MCF 10A (cell line): ENCODE measurements around the gene PNMA6A. TPM values are rescaled to one million over a fixed set of nuclear protein-coding genes. Genes with fewer than 3 reads are reported as not detected.
A peak's percentile ranks its signal among the peaks of the same experiment; 100 is the strongest.
"Not testable (repeated sequence)": the region's sequence is repeated elsewhere in the genome, so short reads cannot be mapped to it uniquely, and the experiment has no call there.

ENCODE experiments used
- BruUV-seq: library from RNA; stranded (reverse); fragments of 400-500 nt; replicated peaks from 2 replicates; lab custom pipeline; 2021; lab: Mats Ljungman, UMichigan
- CTCF ChIA-PET: fragments of 300-600 bp; sonication (Branson Sonifier 250); formaldehyde crosslinking; extraction: SDS; loops from one replicate; lab custom pipeline; 2021; ENCODE audit warnings: antibody characterized with exemption, inconsistent platforms; lab: Yijun Ruan, JAX
- POLR2A ChIA-PET: fragments of 300-600, 350-650 bp; sonication (Branson Sonifier 250); formaldehyde crosslinking; extraction: SDS; loops from one replicate; lab custom pipeline; 2020; ENCODE audit warnings: antibody characterized with exemption, inconsistent platforms; lab: Yijun Ruan, JAX
- DNase-seq: peaks from one replicate; pipeline ENCODE4 v3.0.0-alpha.2; 2018; ENCODE audit not compliant: unreplicated experiment
- H3K27ac Mint-ChIP-seq: one replicate; pipeline ENCODE4 v1.8.0; 2022; ENCODE audit warnings: mild to moderate bottlenecking, low read depth, mixed read lengths; ENCODE audit not compliant: unreplicated experiment
- H3K27me3 Mint-ChIP-seq: one replicate; pipeline ENCODE4 v1.8.0; 2022; ENCODE audit warnings: mixed read lengths; ENCODE audit not compliant: insufficient read depth, unreplicated experiment
- H3K36me3 Mint-ChIP-seq: one replicate; pipeline ENCODE4 v1.8.0; 2022; ENCODE audit warnings: mild to moderate bottlenecking, moderate library complexity, mixed read lengths; ENCODE audit not compliant: insufficient read depth, unreplicated experiment
- H3K4me1 Mint-ChIP-seq: one replicate; pipeline ENCODE4 v1.8.0; 2022; ENCODE audit warnings: mixed read lengths; ENCODE audit not compliant: insufficient read depth, unreplicated experiment
- H3K4me3 Mint-ChIP-seq: one replicate; pipeline ENCODE4 v1.8.0; 2022; ENCODE audit warnings: mild to moderate bottlenecking, moderate library complexity, mixed read lengths; ENCODE audit not compliant: unreplicated experiment
- H3K9me3 Mint-ChIP-seq: one replicate; pipeline ENCODE4 v1.8.0; 2022; ENCODE audit warnings: mixed read lengths; ENCODE audit not compliant: unreplicated experiment
- intact Hi-C: fragments of 100-400 bp; cut with micrococcal nuclease; formaldehyde crosslinking; loops from 2 replicates; pipeline ENCODE4 v1.14.1; 2022
- total RNA-seq: library from RNA; stranded (reverse); gene quantifications from 2 replicates; pipeline ENCODE4 v1.2.3, GENCODE V29; 2022
- TF ChIP-seq, protein P1 (sequence below): fragments of 200-600 bp; IDR thresholded peaks from one replicate; pipeline ENCODE4 v1.8.0; 2022; ENCODE audit warnings: antibody characterized with exemption, mild to moderate bottlenecking; ENCODE audit not compliant: unreplicated experiment

PNMA6A gene
- total RNA-seq, 1 experiment from 2014 or later, result not detected

DNA sequence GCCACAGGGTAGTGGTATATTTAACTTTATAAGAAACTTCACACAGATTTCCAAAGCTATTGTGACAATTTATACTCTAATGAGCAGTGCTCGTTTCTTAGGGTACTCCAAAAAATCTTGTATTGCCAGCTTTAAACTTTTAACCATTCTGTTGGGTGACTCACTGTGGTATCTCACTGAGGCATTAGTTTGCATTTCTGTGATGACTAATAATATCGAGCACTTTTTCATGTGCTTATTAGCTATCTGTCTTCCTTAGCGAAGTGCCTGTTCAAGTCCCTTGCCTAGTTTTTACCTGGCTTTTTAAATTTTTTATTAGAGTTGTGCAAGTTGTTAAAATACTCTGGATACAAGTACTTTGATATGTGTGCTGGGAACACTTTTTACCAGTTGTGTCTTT, 10.5 kb upstream of the PNMA6A start:
- intact Hi-C loops, result no loop called here
- TF ChIP-seq, protein P1, sequence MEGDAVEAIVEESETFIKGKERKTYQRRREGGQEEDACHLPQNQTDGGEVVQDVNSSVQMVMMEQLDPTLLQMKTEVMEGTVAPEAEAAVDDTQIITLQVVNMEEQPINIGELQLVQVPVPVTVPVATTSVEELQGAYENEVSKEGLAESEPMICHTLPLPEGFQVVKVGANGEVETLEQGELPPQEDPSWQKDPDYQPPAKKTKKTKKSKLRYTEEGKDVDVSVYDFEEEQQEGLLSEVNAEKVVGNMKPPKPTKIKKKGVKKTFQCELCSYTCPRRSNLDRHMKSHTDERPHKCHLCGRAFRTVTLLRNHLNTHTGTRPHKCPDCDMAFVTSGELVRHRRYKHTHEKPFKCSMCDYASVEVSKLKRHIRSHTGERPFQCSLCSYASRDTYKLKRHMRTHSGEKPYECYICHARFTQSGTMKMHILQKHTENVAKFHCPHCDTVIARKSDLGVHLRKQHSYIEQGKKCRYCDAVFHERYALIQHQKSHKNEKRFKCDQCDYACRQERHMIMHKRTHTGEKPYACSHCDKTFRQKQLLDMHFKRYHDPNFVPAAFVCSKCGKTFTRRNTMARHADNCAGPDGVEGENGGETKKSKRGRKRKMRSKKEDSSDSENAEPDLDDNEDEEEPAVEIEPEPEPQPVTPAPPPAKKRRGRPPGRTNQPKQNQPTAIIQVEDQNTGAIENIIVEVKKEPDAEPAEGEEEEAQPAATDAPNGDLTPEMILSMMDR, result no peak
- H3K36me3 Mint-ChIP-seq, result no peaks in the 10 kb centered on the region
- DNase-seq, result peak; percentile 11
- H3K27me3 Mint-ChIP-seq, result no peaks in the 10 kb centered on the region
- no peaks in the 10 kb centered on the region for H3K4me1 Mint-ChIP-seq
- H3K27ac Mint-ChIP-seq, result no peak overlapping the region
- H3K9me3 Mint-ChIP-seq, result no peaks in the 10 kb centered on the region
- ChIA-PET CTCF (interaction anchor here (0.7 kb wide), 2 partner anchors 409 to 1557 kb away, joined by 3 read pairs; partner anchors contain the start of gene HAUS7), POLR2A (no interaction called here)
- no peak overlapping the region for H3K4me3 Mint-ChIP-seq
- BruUV-seq, result no TSS peak

DNA sequence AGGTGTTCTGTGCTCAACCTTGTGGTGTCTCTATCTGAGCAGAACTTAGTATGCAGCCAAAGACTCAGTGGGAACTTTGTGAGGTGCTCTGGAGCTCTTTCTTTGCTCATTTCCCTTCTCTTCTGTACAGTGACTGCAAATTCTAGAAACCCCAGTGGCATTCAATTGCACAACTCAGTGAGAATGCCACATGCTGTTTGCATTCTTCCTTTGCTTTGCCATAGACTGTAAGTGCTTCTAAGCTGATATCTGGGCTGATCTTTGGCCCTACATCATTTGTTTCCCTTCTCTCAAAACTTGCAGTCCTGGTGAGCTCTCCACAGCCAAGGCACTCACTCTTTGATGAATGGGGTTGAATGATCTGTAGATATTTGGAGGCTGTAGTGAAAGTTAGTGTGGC, 8.9 kb upstream of the PNMA6A start:
- Mint-ChIP-seq H3K27me3 (no peaks in the 10 kb centered on the region), H3K9me3 (no peaks in the 10 kb centered on the region), H3K4me1 (no peaks in the 10 kb centered on the region), H3K36me3 (no peaks in the 10 kb centered on the region), H3K4me3 (no peak overlapping the region), H3K27ac (no peak overlapping the region)
- DNase-seq, result no peak
- ChIA-PET POLR2A (interaction anchor here (0.7 kb wide), 1 partner anchor 10 kb away, joined by 3 read pairs; no protein-coding TSS in a partner anchor), CTCF (no interaction called here)
- TF ChIP-seq, protein P1, result no peak
- BruUV-seq, result no TSS peak
- intact Hi-C loops, result no loop called here

DNA sequence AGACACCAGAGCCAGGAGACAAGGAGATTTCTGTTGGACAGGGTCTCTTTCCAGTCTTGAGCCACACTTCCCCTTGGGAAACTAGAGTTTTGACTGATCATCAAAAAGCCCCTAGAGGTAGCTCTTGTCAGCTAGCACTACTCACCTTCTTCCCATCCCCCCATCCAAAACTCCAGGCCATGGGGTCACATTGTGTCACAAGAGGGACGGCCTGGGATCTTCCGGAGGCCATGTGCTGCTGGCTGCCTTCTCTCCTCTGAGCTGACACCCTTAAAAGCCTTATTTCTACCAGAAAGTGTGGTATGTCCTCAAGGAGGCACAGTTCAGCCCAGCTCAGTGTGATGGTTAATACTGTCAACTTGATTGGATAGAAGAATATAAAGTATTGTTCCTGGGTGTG, 8.2 kb upstream of the PNMA6A start:
- no peaks in the 10 kb centered on the region for H3K4me1 Mint-ChIP-seq
- H3K4me3 Mint-ChIP-seq, result no peak overlapping the region
- no peak overlapping the region for H3K27ac Mint-ChIP-seq
- intact Hi-C loops, result no loop called here
- no peaks in the 10 kb centered on the region for H3K36me3 Mint-ChIP-seq
- no peaks in the 10 kb centered on the region for H3K9me3 Mint-ChIP-seq
- no TSS peak for BruUV-seq
- H3K27me3 Mint-ChIP-seq, result no peaks in the 10 kb centered on the region
- DNase-seq, result no peak
- TF ChIP-seq, protein P1, result no peak
- POLR2A ChIA-PET, result interaction anchor here (0.7 kb wide), 1 partner anchor 10 kb away, joined by 3 read pairs; no protein-coding TSS in a partner anchor
- CTCF ChIA-PET, result interaction anchor here (0.6 kb wide), 1 partner anchor 150 kb away, joined by 4 read pairs; no protein-coding TSS in a partner anchor

DNA sequence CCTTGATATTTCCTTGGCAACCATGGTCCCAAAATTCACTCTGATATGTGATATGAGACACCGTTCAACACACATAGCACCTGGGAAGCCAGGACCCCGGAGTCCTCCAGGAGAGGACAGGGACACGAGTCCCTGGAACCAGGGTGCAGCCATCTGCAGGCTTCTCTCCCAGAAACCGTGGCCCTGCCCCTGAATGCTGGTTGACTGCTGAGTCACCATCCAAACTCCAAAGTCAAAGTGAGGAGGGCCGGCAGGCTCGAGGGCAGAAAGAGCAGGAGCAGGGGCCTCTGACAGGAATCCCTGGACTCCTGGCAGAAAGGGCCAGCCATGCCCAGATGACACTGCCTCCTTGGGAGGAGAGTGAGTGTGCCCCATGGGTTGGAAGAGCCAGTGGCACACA, 6.9 kb upstream of the PNMA6A start:
- CTCF ChIA-PET, result no interaction called here
- intact Hi-C loops, result no loop called here
- H3K36me3 Mint-ChIP-seq, result no peaks in the 10 kb centered on the region
- POLR2A ChIA-PET, result no interaction called here
- H3K9me3 Mint-ChIP-seq, result no peaks in the 10 kb centered on the region
- H3K4me3 Mint-ChIP-seq, result no peak overlapping the region
- H3K27me3 Mint-ChIP-seq, result no peaks in the 10 kb centered on the region
- TF ChIP-seq, protein P1, result no peak
- H3K27ac Mint-ChIP-seq, result no peak overlapping the region
- no TSS peak for BruUV-seq
- H3K4me1 Mint-ChIP-seq, result no peaks in the 10 kb centered on the region
- no peak for DNase-seq

DNA sequence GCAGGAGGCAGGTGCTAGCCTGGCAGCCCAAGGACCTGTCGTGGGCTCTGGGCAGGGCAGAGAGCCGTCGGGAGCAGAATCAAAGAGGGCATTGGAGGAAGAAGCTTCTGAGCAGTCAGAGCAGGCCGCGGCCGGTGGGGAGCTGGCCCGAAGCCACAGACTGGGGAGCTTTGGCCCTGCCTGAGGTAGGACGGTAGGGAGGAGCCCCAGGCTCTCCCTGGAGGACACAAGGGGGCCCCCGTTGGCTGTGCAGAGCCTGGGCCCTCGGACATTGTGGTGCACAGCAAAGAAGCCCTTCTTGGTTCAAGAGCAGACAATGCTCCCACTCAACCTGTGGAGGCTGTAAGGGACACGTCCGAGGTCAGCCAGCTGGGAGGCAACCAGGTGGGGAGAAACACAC, 5.9 kb upstream of the PNMA6A start:
- DNase-seq, H3K36me3 Mint-ChIP-seq, CTCF ChIA-PET, H3K27ac Mint-ChIP-seq, H3K27me3 Mint-ChIP-seq, POLR2A ChIA-PET, H3K9me3 Mint-ChIP-seq, H3K4me1 Mint-ChIP-seq, BruUV-seq, intact Hi-C loops, H3K4me3 Mint-ChIP-seq: not testable (repeated sequence)

DNA sequence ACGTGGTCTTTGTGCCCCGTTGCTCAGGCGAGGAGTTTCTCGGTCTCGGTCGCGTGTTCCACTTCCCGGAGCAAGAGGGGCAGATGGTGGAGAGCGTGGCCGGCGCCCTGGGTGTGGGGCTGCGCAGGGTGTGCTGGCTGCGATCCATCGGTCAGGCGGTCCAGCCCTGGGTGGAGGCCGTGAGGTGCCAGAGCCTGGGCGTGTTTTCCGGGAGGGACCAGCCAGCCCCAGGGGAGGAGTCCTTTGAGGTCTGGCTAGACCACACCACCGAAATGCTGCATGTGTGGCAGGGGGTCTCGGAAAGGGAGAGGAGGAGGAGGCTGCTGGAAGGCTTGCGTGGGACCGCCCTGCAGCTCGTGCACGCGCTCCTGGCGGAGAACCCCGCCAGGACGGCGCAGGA, 1.1 kb downstream of the PNMA6A start:
- H3K36me3 Mint-ChIP-seq, intact Hi-C loops, H3K9me3 Mint-ChIP-seq, H3K27ac Mint-ChIP-seq, POLR2A ChIA-PET, H3K4me1 Mint-ChIP-seq, CTCF ChIA-PET, H3K4me3 Mint-ChIP-seq, BruUV-seq, DNase-seq, H3K27me3 Mint-ChIP-seq: not testable (repeated sequence)
